Peyer's patch (tissue), 4 donors: ENCODE data around the gene TAP2.

Source experiments
- CTCF ChIP-seq, 6 experiments: fragments of 450-650 bp in 4 of 6; fragments of 200-600 bp in 2 of 6; sonication (generic) in 1 of 6; IDR thresholded peaks; one replicate each; pipeline ENCODE4 v1.5.1; 2017 to 2019; ENCODE audit warnings: antibody characterized with exemption in 6 of 6, mild to moderate bottlenecking in 3 of 6, moderate library complexity in 1 of 6
- POLR2A ChIP-seq, 2 donors: fragments of 450-650 bp; IDR thresholded peaks; one replicate each; pipeline ENCODE4 v1.5.1; 2017; ENCODE audit warnings: antibody characterized with exemption in 2 of 2, mild to moderate bottlenecking in 2 of 2, moderate library complexity in 2 of 2

- TF ChIP-seq CTCF (IDR thresholded peaks at IDR 0.05) (no peak), POLR2A (IDR thresholded peaks at IDR 0.05) (no peak)
Observed at GRCh38 chr6:32842021-32842650, 3.6 kb upstream of the TAP2 start.
